Loucy (cell line): ENCODE results near the gene FANCI.

Experiments used
- EZH2phosphoT487 ChIP-seq: fragments of 200-600 bp; IDR thresholded peaks from 2 replicates; pipeline ENCODE4 v1.6.1; 2018; ENCODE audit warnings: antibody characterized with exemption, mild to moderate bottlenecking, moderate library complexity, borderline replicate concordance
- TF ChIP-seq, protein P1 (sequence below): fragments of 200-600 bp; sonication (generic); conservative IDR thresholded peaks from 2 replicates; pipeline ENCODE4 v1.5.1; 2014; ENCODE audit warnings: mild to moderate bottlenecking, antibody characterized with exemption, low read length

GRCh38 chr15:89361451-89362202, 117.8 kb downstream of the FANCI start:
- TF ChIP-seq, protein P1, sequence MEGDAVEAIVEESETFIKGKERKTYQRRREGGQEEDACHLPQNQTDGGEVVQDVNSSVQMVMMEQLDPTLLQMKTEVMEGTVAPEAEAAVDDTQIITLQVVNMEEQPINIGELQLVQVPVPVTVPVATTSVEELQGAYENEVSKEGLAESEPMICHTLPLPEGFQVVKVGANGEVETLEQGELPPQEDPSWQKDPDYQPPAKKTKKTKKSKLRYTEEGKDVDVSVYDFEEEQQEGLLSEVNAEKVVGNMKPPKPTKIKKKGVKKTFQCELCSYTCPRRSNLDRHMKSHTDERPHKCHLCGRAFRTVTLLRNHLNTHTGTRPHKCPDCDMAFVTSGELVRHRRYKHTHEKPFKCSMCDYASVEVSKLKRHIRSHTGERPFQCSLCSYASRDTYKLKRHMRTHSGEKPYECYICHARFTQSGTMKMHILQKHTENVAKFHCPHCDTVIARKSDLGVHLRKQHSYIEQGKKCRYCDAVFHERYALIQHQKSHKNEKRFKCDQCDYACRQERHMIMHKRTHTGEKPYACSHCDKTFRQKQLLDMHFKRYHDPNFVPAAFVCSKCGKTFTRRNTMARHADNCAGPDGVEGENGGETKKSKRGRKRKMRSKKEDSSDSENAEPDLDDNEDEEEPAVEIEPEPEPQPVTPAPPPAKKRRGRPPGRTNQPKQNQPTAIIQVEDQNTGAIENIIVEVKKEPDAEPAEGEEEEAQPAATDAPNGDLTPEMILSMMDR = no peak
- TF ChIP-seq EZH2phosphoT487 = no peak
